Astrocyte (in vitro differentiated cells and primary cell): Measurements from ENCODE around the gene KRTAP4-9. TPM values are rescaled to one million over a fixed set of nuclear protein-coding genes. Genes with fewer than 3 reads are reported as not detected.
"Not testable (repeated sequence)": the region's sequence is repeated elsewhere in the genome, so short reads cannot be mapped to it uniquely, and the experiment has no call there.

Experiments
- DNase-seq: peaks from one replicate; pipeline ENCODE4 v3.0.0-alpha.2; 2010; ENCODE audit warnings: low read depth
- FAIRE-seq: peaks from 2 replicates; lab custom pipeline; 2011; peaks lifted over from hg19 to GRCh38; lab: Jason Lieb, UNC
- H2AFZ ChIP-seq: 2 replicates; pipeline ENCODE4 v1.6.0; 2012; ENCODE audit warnings: low read depth, low read length, inconsistent platforms
- H3K27ac ChIP-seq: 2 replicates; pipeline ENCODE4 v1.5.1; 2011; ENCODE audit warnings: low read depth, low read length, inconsistent platforms
- H3K27me3 ChIP-seq: 2 replicates; pipeline ENCODE4 v1.6.0; 2011; ENCODE audit warnings: low read length, inconsistent platforms; ENCODE audit not compliant: insufficient read depth
- H3K36me3 ChIP-seq: 2 replicates; pipeline ENCODE4 v1.5.1; 2011; ENCODE audit warnings: low read length, inconsistent platforms; ENCODE audit not compliant: insufficient read depth
- H3K4me1 ChIP-seq: 2 replicates; pipeline ENCODE4 v1.5.1; 2011; ENCODE audit warnings: low read length, inconsistent platforms; ENCODE audit not compliant: insufficient read depth
- H3K4me2 ChIP-seq: 2 replicates; pipeline ENCODE4 v1.6.0; 2012; ENCODE audit warnings: low read length, inconsistent platforms
- H3K4me3 ChIP-seq: 2 replicates; pipeline ENCODE4 v1.5.1; 2011; ENCODE audit warnings: low read depth, mild to moderate bottlenecking, low read length, inconsistent platforms; ENCODE audit not compliant: insufficient read depth
- H3K79me2 ChIP-seq: 2 replicates; pipeline ENCODE4 v1.6.0; 2012; ENCODE audit warnings: mild to moderate bottlenecking, low read length, inconsistent platforms; ENCODE audit not compliant: insufficient read depth
- H3K9ac ChIP-seq: 2 replicates; pipeline ENCODE4 v1.6.0; 2012; ENCODE audit warnings: mild to moderate bottlenecking, low read length, inconsistent platforms
- H3K9me3 ChIP-seq: 2 replicates; pipeline ENCODE4 v1.5.1; 2012; ENCODE audit warnings: low read depth, mild to moderate bottlenecking, low read length, inconsistent platforms; ENCODE audit not compliant: insufficient read depth
- H4K20me1 ChIP-seq: 2 replicates; pipeline ENCODE4 v1.6.0; 2012; ENCODE audit warnings: low read length, inconsistent platforms; ENCODE audit not compliant: insufficient read depth
- H3K27ac Mint-ChIP-seq: one replicate; pipeline ENCODE4 v1.8.0; 2021; ENCODE audit warnings: mild to moderate bottlenecking, mixed read lengths; ENCODE audit not compliant: unreplicated experiment
- H3K27me3 Mint-ChIP-seq: one replicate; pipeline ENCODE4 v1.8.0; 2021; ENCODE audit warnings: low read depth, mixed read lengths; ENCODE audit not compliant: unreplicated experiment
- H3K36me3 Mint-ChIP-seq: one replicate; pipeline ENCODE4 v1.8.0; 2021; ENCODE audit warnings: low read depth, mixed read lengths; ENCODE audit not compliant: unreplicated experiment
- H3K4me1 Mint-ChIP-seq: one replicate; pipeline ENCODE4 v1.8.0; 2021; ENCODE audit warnings: low read depth, mixed read lengths; ENCODE audit not compliant: unreplicated experiment
- H3K4me3 Mint-ChIP-seq: one replicate; pipeline ENCODE4 v1.8.0; 2021; ENCODE audit warnings: mild to moderate bottlenecking, moderate library complexity, mixed read lengths; ENCODE audit not compliant: unreplicated experiment
- H3K9me3 Mint-ChIP-seq: one replicate; pipeline ENCODE4 v1.8.0; 2021; ENCODE audit warnings: mild to moderate bottlenecking, mixed read lengths; ENCODE audit not compliant: unreplicated experiment
- CTCF ChIP-seq: IDR thresholded peaks from 2 replicates; pipeline ENCODE4 v1.5.1; 2011; ENCODE audit warnings: low read depth, mild to moderate bottlenecking, inconsistent platforms, low read length, moderate library complexity; ENCODE audit not compliant: insufficient read depth
- EZH2 ChIP-seq: IDR thresholded peaks from 2 replicates; pipeline ENCODE4 v1.6.1; 2012; ENCODE audit warnings: mild to moderate bottlenecking, low read length, inconsistent platforms; ENCODE audit not compliant: insufficient read depth
- total RNA-seq: library from RNA; stranded (reverse); gene quantifications from 2 replicates; pipeline ENCODE4 v1.2.1, GENCODE V29; 2021

Gene KRTAP4-9
- total RNA-seq, 1 donor from 2014 or later = not detected

DNA sequence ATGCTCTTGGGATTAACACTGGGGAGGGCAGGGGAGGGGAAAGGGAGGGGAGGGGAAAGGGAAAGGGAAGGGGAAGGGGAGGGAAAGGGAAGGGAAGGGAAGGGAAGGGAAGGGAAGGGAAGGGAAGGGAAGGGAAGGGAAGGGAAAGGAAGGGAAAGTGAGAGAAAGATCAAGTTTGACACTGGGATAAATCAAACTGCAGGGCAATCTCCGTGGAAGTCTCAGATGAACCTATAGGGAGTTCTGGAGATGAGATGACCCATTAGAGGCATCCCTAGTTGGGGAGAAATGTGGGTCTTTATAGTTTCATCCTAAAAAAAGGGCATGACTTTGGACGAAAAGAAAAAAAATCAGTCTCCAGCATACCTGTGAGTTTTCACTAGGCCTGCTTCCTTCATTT is 16.6 kb downstream of the KRTAP4-9 start:
- Histone ChIP-seq H2AFZ (no peak overlapping the region), H3K9ac (no peak overlapping the region), H3K27ac (no peak overlapping the region), H3K27me3 (no peaks in the 10 kb centered on the region), H3K79me2 (no peaks in the 10 kb centered on the region), H3K4me3 (no peak overlapping the region), H3K36me3 (no peaks in the 10 kb centered on the region), H4K20me1 (no peaks in the 10 kb centered on the region), H3K4me1 (peaks cover 4% of the 10 kb centered on the region), H3K9me3 (no peaks in the 10 kb centered on the region), H3K4me2 (no peak overlapping the region)
- DNase-seq (no peak), FAIRE-seq (no peak)
- Mint-ChIP-seq H3K36me3 (no peaks in the 10 kb centered on the region), H3K27me3 (peaks cover 2% of the 10 kb centered on the region), H3K9me3 (peaks cover 2% of the 10 kb centered on the region), H3K4me1 (peaks cover 22% of the 10 kb centered on the region), H3K4me3 (no peak overlapping the region), H3K27ac (no peak overlapping the region)
- TF ChIP-seq EZH2 = no peak
- TF ChIP-seq CTCF = no peak

DNA sequence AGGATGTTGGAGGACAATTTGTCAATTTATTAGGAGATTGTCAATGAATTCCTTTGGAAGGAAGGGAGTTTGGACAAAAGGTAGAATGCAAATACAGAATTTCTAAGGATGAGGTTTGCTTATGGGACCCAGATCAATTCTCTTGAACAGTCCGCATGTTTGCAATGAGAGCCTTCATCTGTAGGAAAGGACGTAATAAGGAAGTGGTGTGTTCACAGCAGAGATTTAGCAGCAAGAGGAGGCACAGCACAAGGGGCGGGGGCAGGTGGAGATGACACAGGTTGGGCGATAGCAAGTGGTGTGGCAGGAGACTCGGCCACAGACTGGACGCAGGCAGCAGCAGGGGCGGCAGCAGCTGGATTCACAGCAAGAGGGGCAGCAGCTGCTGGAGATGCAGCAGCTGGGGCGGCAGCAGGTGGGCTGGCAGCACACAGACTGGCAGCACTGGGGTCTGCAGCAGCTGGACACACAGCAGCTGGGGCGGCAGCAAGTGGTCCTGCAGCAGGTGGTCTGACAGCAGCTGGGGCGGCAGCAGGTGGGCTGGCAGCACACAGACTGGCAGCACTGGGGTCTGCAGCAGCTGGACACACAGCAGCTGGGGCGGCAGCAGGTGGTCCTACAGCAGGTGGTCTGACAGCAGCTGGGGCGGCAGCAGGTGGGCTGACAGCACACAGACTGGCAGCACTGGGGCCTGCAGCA is 18.3 kb downstream of the KRTAP4-9 start:
- not testable (repeated sequence) for FAIRE-seq, H3K9me3 ChIP-seq, H3K36me3 Mint-ChIP-seq, H3K4me1 ChIP-seq, H3K36me3 ChIP-seq, H3K9ac ChIP-seq, H3K9me3 Mint-ChIP-seq, H3K4me2 ChIP-seq, H3K27ac Mint-ChIP-seq, H3K4me3 Mint-ChIP-seq, H3K4me3 ChIP-seq, H4K20me1 ChIP-seq, H3K79me2 ChIP-seq, DNase-seq, H3K27ac ChIP-seq, H2AFZ ChIP-seq, H3K27me3 Mint-ChIP-seq, H3K27me3 ChIP-seq
- H3K4me1 Mint-ChIP-seq = peaks cover 18% of the 10 kb centered on the region

- H3K4me3 ChIP-seq, H3K9ac ChIP-seq, H3K27me3 ChIP-seq, FAIRE-seq, H3K79me2 ChIP-seq, H3K36me3 ChIP-seq, DNase-seq, H3K36me3 Mint-ChIP-seq, H3K9me3 ChIP-seq, H4K20me1 ChIP-seq, H3K4me3 Mint-ChIP-seq, H3K4me1 ChIP-seq, H3K27me3 Mint-ChIP-seq, H3K4me2 ChIP-seq, H3K27ac ChIP-seq, H2AFZ ChIP-seq, H3K9me3 Mint-ChIP-seq, H3K27ac Mint-ChIP-seq: not testable (repeated sequence)
- peaks cover 14% of the 10 kb centered on the region for H3K4me1 Mint-ChIP-seq
These were observed 18.8 kb downstream of the KRTAP4-9 start, which contains the start of gene KRTAP4-12 for GRCh38 chr17:41123991-41124371. Gene KRTAP4-12 (minus strand): TSS chr17:41124182. CDS start chr17:41124122, 60 bp downstream.
